GM06990 (cell line): Measurements from ENCODE around the gene TNFAIP8L1.

Experiments
- DNase-seq: peaks from one replicate; pipeline ENCODE4 v3.0.0-alpha.2; 2011; ENCODE audit not compliant: insufficient read length; ENCODE audit errors: extremely low read depth
- H3K27me3 ChIP-seq: replicated peaks from 2 replicates; pipeline ENCODE4 v1.6.0; 2011; ENCODE audit warnings: low read length; ENCODE audit not compliant: control insufficient read depth, insufficient read depth
- H3K36me3 ChIP-seq: 2 replicates; pipeline ENCODE4 v1.5.1; 2011; ENCODE audit warnings: low read length; ENCODE audit not compliant: control insufficient read depth, insufficient read depth
- H3K4me3 ChIP-seq: replicated peaks from 2 replicates; pipeline ENCODE4 v1.5.1; 2011; ENCODE audit warnings: low read depth, mild to moderate bottlenecking, control low read depth, low read length
- CTCF ChIP-seq: IDR thresholded peaks from 2 replicates; pipeline ENCODE4 v1.5.1; 2011; ENCODE audit warnings: low read length, control low read depth, mild to moderate bottlenecking, inconsistent platforms; ENCODE audit not compliant: insufficient read depth, poor library complexity, severe bottlenecking

The TNFAIP8L1 gene

DNA sequence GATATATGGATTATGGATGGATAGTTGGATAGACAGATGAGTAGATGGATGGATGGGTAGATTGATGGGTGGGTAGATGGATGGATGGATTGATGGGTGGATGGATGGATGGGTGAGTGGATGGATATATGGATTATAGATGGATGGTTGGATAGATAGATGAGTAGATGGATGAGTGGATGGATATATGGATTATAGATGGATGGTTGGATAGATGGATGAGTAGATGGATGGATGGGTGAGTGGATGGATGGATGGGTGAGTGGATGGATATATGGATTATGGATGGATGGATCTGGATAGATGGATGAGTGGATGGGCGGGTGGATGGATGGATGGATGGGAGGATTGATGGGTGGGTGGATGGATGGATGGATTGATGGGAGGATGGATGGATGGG is 36.4 kb upstream of the TNFAIP8L1 start:
- DNase-seq, result no peak
- Histone ChIP-seq H3K4me3 (no peak overlapping the region), H3K27me3 (no peaks in the 10 kb centered on the region; the same call in 1 of the 2 replicates), H3K36me3 (no peaks in the 10 kb centered on the region)
- TF ChIP-seq CTCF, result no peak

DNA sequence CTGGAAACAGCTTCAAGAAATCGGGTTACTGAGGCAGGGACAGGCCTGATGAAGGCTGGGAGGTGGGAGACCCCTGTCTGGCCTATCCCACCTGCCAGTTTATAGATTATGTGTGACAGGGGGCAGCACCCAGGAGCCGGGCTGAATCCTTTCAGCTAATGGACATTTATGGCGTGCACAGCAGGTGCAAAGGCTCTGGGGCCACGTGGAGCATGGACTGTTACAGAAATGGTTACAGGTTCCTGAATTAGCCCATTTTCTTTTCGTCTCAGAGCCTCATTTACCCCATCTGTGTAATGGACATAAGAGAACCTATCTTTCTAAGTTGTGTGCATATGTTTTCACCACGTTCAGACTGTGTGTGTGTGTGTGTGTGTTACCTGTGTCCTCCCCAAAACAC is 34.4 kb upstream of the TNFAIP8L1 start:
- no peak for DNase-seq
- TF ChIP-seq CTCF, result no peak
- Histone ChIP-seq H3K4me3 (no peak overlapping the region), H3K36me3 (no peaks in the 10 kb centered on the region), H3K27me3 (no peaks in the 10 kb centered on the region; the same call in 1 of the 2 replicates)

GRCh38 chr19:4606181-4606580 is 33.1 kb upstream of the TNFAIP8L1 start:
- no peak for DNase-seq
- no peak for TF ChIP-seq CTCF
- Histone ChIP-seq H3K4me3 (no peak overlapping the region), H3K27me3 (no peaks in the 10 kb centered on the region; the same call in 1 of the 2 replicates), H3K36me3 (no peaks in the 10 kb centered on the region)

- DNase-seq, result no peak
- Histone ChIP-seq H3K4me3 (no peak overlapping the region), H3K36me3 (no peaks in the 10 kb centered on the region), H3K27me3 (no peaks in the 10 kb centered on the region; the same call in 1 of the 2 replicates)
- no peak for TF ChIP-seq CTCF
Measured at GRCh38 chr19:4606921-4607678, 32.2 kb upstream of the TNFAIP8L1 start.

GRCh38 chr19:4609878-4610511 is 29.3 kb upstream of the TNFAIP8L1 start:
- no peak for TF ChIP-seq CTCF
- H3K4me3 ChIP-seq, result no peak overlapping the region
- no peak for DNase-seq
- no peaks in the 10 kb centered on the region for H3K36me3 ChIP-seq
- no peaks in the 10 kb centered on the region; the same call in none of the 2 replicates for H3K27me3 ChIP-seq
